NCI-H2029 treated with DMSO at 0.1 percent for 48 hours (cell line): ENCODE data around the gene CHAC1.

ENCODE experiments used
- DNase-seq: peaks from one replicate; lab custom pipeline; 2025; lab: John Stamatoyannopoulos, UW

Gene CHAC1

GRCh38 chr15:40986820-40987219, 33.5 kb downstream of the CHAC1 start:
- no peak for DNase-seq

GRCh38 chr15:40988156-40988555, 34.9 kb downstream of the CHAC1 start:
- no peak for DNase-seq

GRCh38 chr15:40990080-40990479, 36.8 kb downstream of the CHAC1 start:
- no peak for DNase-seq

- DNase-seq: no peak
Measured at GRCh38 chr15:40990789-40991188, 37.5 kb downstream of the CHAC1 start.

- DNase-seq: no peak
Measured at GRCh38 chr15:40991355-40991754, 38.1 kb downstream of the CHAC1 start.

- no peak for DNase-seq
Measured at GRCh38 chr15:40992241-40992741, 39.0 kb downstream of the CHAC1 start.

- DNase-seq: no peak
Measured at GRCh38 chr15:40992825-40993224, 39.6 kb downstream of the CHAC1 start.

- DNase-seq: no peak
Measured at GRCh38 chr15:40995656-40996055, 42.4 kb downstream of the CHAC1 start.

GRCh38 chr15:40999190-40999589, 45.9 kb downstream of the CHAC1 start:
- DNase-seq: no peak

GRCh38 chr15:41001524-41002214, 48.4 kb downstream of the CHAC1 start:
- no peak for DNase-seq

- DNase-seq: no peak
Measured at GRCh38 chr15:41004490-41004889, 51.2 kb downstream of the CHAC1 start.
